ENCODE data around the gene TMEM205.
"Not testable (repeated sequence)": the region's sequence is repeated elsewhere in the genome, so short reads cannot be mapped to it uniquely, and the experiment has no call there.

TMEM205 gene

DNA sequence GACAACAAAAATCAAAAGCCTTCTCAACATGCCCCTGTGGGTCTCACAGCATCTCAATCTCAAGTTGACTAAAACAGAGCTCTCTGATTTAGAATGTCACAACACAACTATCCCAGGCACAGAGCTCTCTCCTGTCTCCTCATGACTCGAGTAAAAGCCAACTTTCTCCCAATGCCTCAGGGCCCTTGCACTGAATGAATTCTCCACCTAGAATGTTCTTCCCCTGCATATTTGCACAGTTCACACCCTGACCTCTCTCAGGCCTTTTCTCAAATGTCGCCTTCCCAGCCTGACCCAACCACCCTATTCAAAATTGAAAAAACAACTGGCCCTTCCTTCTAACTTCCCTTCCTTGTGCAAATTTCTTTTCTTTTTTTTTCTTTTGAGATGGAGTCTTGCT lies 24.7 kb upstream of the TMEM205 start:
- no peak for DNase-seq

DNA sequence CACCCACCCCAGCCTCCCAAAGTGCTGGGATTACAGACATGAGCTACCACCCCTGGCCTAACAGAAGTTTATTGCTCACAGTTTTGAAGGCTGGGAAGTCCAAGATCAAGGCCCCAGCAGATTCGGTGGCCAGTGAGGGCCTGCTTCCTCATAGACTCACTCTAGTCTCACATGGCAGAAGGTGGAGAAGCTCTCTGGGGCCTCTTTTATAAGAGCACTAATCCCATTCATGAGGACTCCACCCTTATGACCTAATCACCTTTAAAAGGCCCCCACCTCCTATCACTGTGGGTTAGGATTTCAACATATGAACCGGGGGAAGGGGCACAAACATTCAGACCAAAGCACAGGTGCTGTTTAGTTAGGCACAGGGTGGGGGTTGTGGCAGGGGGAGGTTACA lies 21.5 kb upstream of the TMEM205 start:
- DNase-seq, result no peak

GRCh38 chr19:11365557-11366117 lies 19.6 kb upstream of the TMEM205 start:
- no peak for DNase-seq

- no peak for DNase-seq
These were observed 18.9 kb upstream of the TMEM205 start for GRCh38 chr19:11364935-11365334.

DNA sequence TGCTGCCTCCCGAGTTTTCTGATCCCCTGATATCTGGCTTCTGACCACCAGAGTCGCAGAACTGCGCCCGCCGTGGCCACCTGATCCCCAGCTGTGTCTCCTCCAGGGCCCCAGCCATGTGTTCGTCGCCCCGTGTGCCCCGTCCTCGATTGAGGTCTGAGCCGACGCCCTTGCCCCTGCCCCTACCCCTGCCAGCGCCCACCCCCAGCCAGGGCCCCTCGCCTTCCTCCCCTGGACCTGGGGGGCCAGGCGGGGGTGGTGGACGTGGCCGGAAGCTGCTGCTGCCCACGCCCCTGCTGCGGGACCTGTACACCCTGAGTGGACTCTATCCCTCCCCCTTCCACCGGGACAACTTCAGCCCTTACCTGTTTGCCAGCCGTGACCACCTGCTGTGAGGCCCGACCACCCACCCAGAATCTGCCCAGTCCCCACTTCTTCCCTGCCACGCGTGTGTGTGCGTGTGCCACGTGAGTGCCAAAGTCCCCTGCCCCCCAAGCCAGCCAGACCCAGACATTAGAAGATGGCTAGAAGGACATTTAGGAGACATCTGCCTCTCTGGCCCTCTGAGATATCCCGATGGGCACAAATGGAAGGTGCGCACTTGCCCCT lies 18.3 kb upstream of the TMEM205 start:
- DNase-seq, result no peak

DNA sequence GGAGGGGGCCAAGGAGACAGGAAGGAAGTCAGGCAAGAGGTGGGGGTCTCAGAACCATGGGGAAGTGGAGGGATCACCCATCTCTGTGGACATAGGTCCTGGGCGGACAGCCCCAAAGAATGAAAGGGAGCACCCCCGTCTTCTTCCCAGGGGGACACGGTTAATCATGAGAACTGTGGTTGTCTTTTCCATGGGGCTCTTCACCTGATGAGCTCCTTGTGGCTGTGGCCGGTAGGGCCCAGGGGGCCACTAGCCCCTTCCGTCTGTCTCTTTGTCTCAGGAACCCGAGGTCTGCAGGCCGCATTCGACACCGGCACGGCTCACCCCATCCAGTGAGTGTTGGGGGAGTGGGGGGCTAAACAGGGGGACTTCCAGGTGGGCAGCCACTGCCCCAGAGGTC lies 17.8 kb upstream of the TMEM205 start:
- no peak for DNase-seq

- peak; percentile 68 for DNase-seq
These were observed 16.0 kb upstream of the TMEM205 start for GRCh38 chr19:11361771-11362731.

- DNase-seq, result peak; percentile 97
These were observed 15.1 kb upstream of the TMEM205 start for GRCh38 chr19:11361037-11361770.

- DNase-seq, result no peak
These were observed 13.4 kb upstream of the TMEM205 start for GRCh38 chr19:11359421-11359820.

DNA sequence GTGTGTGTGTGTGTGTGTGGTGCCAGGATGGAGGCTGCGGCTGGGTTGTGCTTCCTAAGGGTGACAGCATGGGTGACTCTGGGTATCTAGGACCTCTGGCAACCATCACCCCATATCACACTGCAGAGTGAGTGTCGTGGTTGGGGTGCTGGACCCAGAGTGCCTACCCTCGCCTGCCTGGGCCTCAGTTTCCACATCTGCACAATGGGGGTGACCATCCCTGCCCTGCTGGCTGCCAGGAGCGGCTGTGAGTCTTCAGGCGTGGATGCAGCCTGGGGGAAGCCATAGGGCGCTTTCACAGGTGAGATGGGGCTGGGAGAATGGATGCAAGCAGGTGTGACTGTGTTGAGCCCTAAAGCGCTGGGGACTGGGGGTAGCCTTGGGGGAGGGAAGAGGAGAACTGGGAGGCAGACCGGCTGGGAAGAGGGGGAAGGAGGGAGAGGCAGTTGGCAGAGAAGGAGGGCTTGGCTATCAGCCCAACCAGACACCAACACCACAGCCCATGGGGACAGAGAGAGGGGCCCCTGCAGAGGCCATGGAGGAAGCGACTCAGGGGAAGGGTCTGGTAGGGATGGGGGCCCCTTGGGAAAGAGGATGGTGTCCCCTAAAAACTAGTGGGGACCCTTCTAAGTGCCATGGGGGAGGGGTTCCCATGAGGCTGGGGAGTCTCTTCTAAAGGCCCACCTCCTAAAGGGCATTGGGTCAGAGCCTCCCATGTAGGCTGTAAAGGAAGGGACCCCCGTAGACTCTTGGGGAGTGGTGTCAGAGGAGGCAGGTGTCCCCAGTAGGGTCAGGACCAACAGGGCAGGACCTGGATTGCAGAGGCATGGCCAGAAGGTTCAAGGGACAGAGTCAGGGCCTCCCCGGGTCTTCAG lies 10.8 kb upstream of the TMEM205 start:
- DNase-seq, result no peak

DNA sequence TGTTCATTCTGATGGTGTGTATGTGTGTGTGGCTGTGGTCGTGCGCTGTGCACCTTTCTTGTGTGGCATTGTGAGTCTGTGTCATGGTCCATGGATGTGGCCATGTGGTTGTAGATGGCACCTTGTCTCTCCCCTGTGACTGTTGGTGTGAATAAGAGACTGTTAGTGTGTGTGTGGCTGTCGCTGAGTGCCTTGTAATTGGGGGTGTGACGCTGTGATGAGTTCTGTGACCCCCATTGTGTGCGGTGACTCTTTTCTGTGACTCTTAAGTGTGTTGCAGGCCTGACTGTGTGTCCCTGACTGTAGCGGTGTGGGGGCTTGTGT lies 10.0 kb upstream of the TMEM205 start:
- DNase-seq, result no peak

- peak; percentile 90 for DNase-seq
These were observed 9.3 kb upstream of the TMEM205 start, which contains the start of gene PLPPR2 for GRCh38 chr19:11355160-11356073. Gene PLPPR2, plus strand, starts transcription at chr19:11355432. Its CDS starts 2,242 bp downstream, at chr19:11357674.

DNA sequence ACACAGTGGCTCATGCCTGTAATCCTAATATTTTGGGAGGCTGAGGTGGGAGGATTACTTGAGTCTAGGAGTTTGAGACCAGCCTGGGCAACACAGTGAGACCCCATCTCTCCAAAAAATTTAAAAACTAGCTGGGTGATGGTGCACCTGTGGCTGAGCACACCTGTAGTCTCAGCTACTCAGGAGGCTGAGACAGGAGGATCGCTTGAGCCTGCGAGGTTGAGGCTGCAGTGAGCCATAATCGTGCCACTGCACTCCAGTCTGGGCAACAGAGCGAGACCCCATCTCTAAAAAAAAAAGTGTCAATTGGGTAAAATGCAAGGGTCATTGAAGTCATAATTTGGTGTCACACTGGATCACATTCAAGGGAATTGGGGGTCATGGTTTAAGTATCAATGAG lies 8.0 kb upstream of the TMEM205 start:
- DNase-seq, result not testable (repeated sequence)

GRCh38 chr19:11349171-11349570 lies 3.1 kb upstream of the TMEM205 start:
- DNase-seq, result no peak

- no peak for DNase-seq
These were observed 1.5 kb upstream of the TMEM205 start for GRCh38 chr19:11347546-11348039.

- DNase-seq, result no peak
These were observed 805 bp downstream of the TMEM205 start for GRCh38 chr19:11345122-11345803.

- DNase-seq, result no peak
These were observed 3.6 kb downstream of the TMEM205 start for GRCh38 chr19:11342429-11342828.

- DNase-seq, result not testable (repeated sequence)
These were observed 6.0 kb downstream of the TMEM205 start for GRCh38 chr19:11340099-11340467.

DNA sequence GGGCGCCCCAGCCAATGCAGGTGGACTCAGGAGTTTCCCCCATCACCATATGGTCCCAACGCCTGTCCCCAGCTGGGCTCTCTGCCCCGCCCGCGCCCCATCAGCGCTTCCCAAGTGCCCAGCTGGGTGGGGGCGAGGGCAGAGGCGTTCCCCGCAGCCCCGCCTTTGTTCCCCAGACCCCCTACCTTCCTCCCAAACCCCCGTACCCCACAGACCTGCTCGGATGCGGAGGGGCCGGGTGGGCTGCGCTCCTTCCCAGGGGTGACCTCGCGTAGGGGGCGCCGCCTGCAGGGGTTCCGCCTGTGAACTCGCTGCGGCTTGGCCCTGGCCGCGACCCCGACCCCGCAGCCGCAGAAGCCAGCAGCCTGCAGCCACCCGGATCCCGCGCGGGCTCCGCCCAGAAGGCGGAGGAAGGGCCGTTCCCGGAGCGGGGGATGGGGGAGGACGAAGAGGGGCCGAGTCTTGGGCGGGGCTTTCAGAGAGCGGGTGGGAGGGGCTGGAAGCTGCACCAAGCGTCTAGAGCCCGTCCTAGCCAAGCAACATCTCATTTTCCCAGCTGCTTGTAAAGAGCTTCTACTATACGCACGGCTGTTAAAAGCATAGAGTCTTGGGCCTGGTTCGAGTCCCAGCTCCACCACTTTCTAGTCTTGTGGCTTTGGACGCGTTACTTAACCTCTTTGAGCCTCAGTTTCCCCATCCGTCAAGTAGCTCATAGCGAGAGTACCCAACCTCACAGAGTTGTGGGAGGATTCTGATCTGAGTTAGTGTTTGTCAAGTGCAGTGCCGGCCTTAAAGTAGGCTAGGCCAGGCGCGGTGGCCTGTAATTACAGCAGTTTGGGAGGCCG lies 6.6 kb downstream of the TMEM205 start, which contains the start of gene RAB3D:
Gene RAB3D, minus strand, starts transcription at position 404 of the 845 bp plus-strand sequence. CDS start 2,258 bp downstream, outside the sequence.
- peak; percentile 97 for DNase-seq
